MM.1S (cell line): Measurements from ENCODE around the gene MOCOS.

Source experiments
- EZH2phosphoT487 ChIP-seq: fragments of 300-600 bp; sonication (generic); IDR thresholded peaks from 2 replicates; pipeline ENCODE4 v1.6.1; 2018; ENCODE audit warnings: antibody characterized with exemption, low read length
- TF ChIP-seq, protein P1 (sequence below): fragments of 300-600 bp; sonication (generic); IDR thresholded peaks from 2 replicates; pipeline ENCODE4 v1.5.1; 2016; ENCODE audit warnings: antibody characterized with exemption, low read length, mixed read lengths

GRCh38 chr18:36153771-36154170 is 33.5 kb upstream of the MOCOS start:
- TF ChIP-seq, protein P1, sequence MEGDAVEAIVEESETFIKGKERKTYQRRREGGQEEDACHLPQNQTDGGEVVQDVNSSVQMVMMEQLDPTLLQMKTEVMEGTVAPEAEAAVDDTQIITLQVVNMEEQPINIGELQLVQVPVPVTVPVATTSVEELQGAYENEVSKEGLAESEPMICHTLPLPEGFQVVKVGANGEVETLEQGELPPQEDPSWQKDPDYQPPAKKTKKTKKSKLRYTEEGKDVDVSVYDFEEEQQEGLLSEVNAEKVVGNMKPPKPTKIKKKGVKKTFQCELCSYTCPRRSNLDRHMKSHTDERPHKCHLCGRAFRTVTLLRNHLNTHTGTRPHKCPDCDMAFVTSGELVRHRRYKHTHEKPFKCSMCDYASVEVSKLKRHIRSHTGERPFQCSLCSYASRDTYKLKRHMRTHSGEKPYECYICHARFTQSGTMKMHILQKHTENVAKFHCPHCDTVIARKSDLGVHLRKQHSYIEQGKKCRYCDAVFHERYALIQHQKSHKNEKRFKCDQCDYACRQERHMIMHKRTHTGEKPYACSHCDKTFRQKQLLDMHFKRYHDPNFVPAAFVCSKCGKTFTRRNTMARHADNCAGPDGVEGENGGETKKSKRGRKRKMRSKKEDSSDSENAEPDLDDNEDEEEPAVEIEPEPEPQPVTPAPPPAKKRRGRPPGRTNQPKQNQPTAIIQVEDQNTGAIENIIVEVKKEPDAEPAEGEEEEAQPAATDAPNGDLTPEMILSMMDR = no peak
- TF ChIP-seq EZH2phosphoT487 = no peak
